DMS79 treated with DMSO at 0.1 percent for 48 hours (cell line): ENCODE measurements around the gene XRCC5.

Experiments
- DNase-seq: peaks from one replicate; lab custom pipeline; 2025; lab: John Stamatoyannopoulos, UW

XRCC5 gene

GRCh38 chr2:216232721-216233120 lies 123.6 kb downstream of the XRCC5 start:
- no peak for DNase-seq

DNA sequence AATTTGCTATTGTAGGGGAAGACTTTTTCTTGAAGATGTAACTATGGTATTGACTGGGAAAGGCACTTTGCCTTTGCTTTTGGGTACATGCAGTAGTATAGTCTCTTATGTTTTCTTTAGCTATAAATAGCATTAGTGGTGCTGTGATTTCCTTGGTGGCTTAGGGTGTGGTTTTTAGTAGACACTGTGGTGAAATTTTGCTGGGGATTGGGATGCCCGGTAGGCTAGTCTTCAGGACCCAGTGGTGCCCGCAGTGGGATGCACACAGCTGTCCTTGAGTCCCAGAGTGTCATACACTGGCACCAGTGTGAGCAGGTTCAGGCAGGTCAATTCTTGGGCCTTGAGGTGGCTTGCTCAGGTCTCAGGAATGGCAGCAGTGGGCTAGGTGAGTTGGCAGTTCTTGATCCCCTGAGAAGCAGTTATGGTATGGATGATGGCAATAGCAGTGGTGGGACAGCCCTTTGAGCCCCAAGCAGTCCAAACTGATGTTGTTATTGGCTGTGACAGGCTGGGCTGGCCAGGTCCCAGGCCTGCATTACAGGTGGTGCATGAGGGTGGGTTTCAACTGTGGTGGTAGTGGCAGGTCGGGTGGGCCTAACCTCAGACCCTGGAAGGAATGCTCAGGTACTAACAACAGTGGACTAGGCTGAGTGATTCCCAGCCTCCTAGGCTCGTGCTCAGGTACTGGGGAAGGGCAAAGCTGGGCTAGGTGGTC lies 124.3 kb downstream of the XRCC5 start:
- no peak for DNase-seq

GRCh38 chr2:216234106-216234505 lies 125.0 kb downstream of the XRCC5 start:
- DNase-seq, result no peak

DNA sequence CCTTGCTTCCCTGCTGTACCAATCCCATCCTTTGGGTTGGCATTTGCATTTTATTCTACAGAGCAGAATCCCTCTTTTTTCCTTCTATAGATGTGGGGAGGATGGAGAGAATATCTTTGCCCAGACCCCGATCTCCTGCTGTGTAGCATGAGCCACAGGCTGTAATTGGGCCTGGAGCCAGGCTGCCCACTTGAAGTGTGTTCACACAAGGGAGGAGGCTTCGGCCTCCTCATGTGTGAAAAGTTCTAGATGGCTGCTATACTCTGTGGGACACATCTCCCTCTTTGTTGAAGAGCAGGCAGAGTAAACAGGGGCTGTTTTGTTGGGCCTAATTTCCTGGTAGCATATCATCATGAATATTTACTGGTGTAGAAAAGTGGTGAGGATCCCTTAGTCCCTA lies 126.3 kb downstream of the XRCC5 start:
- peak; percentile 9 for DNase-seq

DNA sequence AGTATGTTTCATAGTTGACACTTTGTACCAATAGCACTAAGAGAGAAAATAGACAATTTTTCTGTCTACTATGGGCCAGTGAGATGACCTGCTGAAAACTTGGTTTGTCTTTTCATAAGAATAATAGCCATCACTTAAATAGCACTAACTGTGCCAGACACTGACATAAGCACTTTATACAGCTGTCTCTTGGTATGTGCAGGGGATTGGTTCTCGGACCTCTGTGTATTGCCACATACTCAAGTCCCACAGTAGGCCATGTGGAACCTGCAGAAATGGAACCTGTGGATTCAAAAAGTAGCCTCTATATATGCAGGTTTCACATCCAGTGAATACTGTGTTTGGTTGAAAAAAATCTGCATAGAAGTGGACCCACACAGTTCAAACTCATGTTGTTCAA lies 126.7 kb downstream of the XRCC5 start:
- DNase-seq, result no peak

DNA sequence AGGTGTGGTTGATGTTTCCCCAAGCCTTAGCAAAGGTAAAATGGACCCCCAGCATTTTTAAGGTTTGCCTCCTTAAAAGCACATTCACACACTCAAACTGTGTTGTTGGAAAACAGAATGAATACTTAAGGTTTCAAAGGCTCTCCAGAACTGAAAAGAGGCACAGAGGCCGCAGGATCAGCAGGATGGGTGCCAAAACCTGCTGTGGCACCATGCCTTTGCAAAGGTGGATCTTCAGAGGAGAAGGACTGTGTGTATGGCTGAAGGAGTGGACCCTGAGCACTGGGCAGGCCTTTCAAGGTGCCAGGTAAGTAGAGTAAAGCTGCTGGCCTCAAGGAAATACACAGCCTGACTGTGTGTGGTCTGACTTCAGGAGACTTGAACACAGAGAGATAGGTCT lies 127.3 kb downstream of the XRCC5 start:
- DNase-seq, result peak; percentile 38

- peak; percentile 23 for DNase-seq
These were observed 133.2 kb downstream of the XRCC5 start for GRCh38 chr2:216242365-216242764.

DNA sequence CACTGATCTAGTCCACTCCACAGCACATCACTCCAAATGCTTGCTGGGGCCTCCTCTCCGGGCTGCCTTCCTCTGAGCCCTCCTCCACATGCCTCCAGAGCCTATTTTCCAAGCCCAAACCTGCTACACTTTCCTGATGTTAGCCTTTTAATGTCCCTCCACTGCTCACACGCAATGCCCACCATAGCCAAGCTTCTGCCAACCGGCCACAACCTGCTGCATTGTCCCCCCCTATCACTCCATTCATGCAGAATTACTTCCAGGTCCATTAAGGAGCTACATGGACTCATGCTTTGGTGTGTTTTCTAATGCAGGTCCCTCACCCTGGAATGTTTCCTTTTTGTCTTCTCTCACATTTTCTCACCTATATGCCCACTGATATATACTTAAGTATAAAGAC lies 133.9 kb downstream of the XRCC5 start:
- DNase-seq, result no peak

GRCh38 chr2:216245391-216245975 lies 136.3 kb downstream of the XRCC5 start:
- DNase-seq, result no peak

GRCh38 chr2:216246766-216247165 lies 137.6 kb downstream of the XRCC5 start:
- no peak for DNase-seq
